Measurements from ENCODE around the gene TMEM26.

TMEM26 gene

GRCh38 chr10:61452655-61453641 lies at the start of gene TMEM26:
TMEM26 (minus strand) TSS chr10:61453381; CDS start chr10:61453081, 300 bp downstream.
- no peak for DNase-seq (ENCODE audit: extremely low spot score)
- ChIA-PET CTCF (no interaction called here), POLR2A (no interaction called here)

GRCh38 chr10:61500460-61500859 lies 47.3 kb upstream of the TMEM26 start:
- POLR2A ChIA-PET: no interaction called here
- CTCF ChIA-PET: interaction anchor here (1.6 kb wide), 1 partner anchor 10 kb away, joined by 4 read pairs; no protein-coding TSS in a partner anchor
- DNase-seq (ENCODE audit: extremely low spot score): no peak
- TF ChIP-seq CTCF (IDR thresholded peaks at IDR 0.05; ENCODE audit: control extremely low read depth, extremely low read depth, low read depth, missing control alignments): no peak

More at GRCh38 chr10:61452655-61453641, at the start of gene TMEM26:
- no peak for TF ChIP-seq CTCF (IDR thresholded peaks at IDR 0.05; ENCODE audit: control extremely low read depth, extremely low read depth, low read depth, missing control alignments)

DNA sequence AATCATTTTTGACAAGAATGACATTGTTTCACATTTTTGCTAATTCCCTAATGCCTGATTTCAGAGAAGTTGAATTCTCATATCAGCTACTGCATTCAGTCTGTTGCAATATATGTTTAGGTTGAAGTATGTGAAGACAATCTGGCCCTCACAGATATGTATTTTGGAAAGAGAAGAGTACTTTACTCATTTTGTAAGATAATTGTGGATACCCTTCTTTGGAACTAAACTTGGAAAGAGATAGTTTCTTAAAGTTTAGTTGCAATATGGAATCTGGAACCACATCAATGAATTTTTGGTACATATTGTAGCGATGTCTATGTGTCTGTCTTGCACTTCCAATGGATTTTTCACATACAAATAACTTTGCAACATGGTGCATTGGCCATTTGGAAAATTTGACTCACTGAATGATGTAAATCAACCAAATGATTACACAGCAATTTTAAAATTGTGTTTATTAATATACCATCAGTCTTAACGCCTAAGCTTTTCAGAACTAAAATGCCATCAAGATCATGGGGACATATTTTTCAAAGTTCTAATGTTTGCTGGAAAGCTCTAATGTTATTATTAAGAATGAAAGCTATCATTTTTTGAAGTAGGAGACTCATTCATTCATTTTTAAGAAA lies 39.3 kb upstream of the TMEM26 start:
- ChIA-PET CTCF (no interaction called here), POLR2A (no interaction called here)
- DNase-seq (ENCODE audit: extremely low spot score): no peak
- no peak for TF ChIP-seq CTCF (IDR thresholded peaks at IDR 0.05; ENCODE audit: control extremely low read depth, extremely low read depth, low read depth, missing control alignments)

DNA sequence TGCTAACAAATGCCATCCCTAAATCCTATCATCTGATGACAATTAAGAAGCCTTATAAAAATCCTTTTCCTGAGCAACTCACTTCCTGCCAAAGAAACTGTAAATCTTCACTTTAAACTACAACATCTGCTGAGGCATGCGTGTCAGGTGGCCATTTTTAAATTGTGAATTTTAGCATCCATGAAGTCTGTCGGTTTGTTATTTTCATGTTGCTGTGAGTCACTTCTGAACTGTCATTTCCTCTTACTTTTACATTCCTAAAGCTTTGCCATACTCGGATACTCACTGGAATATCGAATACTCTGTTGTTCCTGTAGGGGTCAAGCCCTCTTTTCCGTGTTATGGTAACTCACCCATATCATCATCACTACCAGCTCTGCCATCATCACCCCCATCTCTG lies 34.3 kb upstream of the TMEM26 start:
- ChIA-PET POLR2A (no interaction called here), CTCF (interaction anchor here (1.3 kb wide), 1 partner anchor 9 kb away, joined by 4 read pairs; no protein-coding TSS in a partner anchor)
- TF ChIP-seq CTCF (IDR thresholded peaks at IDR 0.05; ENCODE audit: control extremely low read depth, extremely low read depth, low read depth, missing control alignments): no peak
- no peak for DNase-seq (ENCODE audit: extremely low spot score)

DNA sequence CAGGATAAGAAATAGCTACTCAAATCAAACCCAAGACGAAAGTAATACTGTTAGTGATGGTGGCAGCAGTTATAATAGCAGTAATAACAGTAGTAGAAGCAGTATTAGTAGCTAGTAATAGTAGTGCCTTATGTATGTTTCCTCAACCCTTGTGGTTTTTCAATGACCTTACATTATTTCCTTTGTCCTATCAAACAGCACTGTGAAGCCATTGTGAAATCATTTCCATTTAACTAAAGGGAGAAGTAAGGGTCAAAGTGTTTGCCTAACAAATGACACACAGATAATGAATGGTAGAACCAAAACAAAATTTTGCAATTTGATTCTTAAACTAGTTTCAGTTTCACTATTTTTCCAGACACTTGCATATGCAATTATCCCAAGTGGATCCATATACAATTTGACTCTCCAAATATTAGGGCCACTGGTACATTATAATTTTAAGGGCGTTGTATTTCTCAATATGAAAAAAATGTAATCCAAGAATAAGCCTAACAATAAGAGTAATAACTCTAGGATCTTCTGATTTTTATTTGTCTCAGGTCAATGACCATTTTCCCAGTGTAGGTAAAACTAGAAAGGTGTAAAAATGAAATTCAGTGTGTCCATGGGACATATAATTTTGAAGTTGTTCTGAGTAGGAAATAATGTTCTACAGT lies 33.7 kb upstream of the TMEM26 start:
- no peak for DNase-seq (ENCODE audit: extremely low spot score)
- ChIA-PET POLR2A (no interaction called here), CTCF (interaction anchor here (1.3 kb wide), 1 partner anchor 9 kb away, joined by 4 read pairs; no protein-coding TSS in a partner anchor)
- no peak for TF ChIP-seq CTCF (IDR thresholded peaks at IDR 0.05; ENCODE audit: control extremely low read depth, extremely low read depth, low read depth, missing control alignments)

DNA sequence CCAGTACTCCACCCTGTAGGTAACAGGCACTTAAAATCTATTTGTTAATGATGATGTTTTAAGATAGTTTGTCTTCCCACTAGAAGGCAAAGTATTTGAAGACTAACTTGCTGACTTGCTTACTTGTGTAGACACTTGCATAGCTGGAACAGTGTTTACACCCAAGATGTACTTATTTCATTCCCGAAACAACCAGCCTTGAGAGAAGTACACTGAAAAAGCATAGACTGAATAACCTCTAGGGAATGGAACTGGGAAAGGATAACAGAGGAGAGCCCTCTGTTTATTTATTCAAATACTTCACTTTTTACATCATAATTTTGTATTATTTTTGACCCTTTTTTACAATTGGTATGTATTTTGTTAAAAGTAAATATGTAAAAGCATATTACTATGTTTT lies 33.1 kb upstream of the TMEM26 start:
- no peak for DNase-seq (ENCODE audit: extremely low spot score)
- CTCF ChIA-PET: no interaction called here
- POLR2A ChIA-PET: no interaction called here
- TF ChIP-seq CTCF (IDR thresholded peaks at IDR 0.05; ENCODE audit: control extremely low read depth, extremely low read depth, low read depth, missing control alignments): no peak
